Measurements from ENCODE around the gene LRRN2.
A peak's percentile ranks its signal among the peaks of the same experiment; 100 is the strongest.

The LRRN2 gene

DNA sequence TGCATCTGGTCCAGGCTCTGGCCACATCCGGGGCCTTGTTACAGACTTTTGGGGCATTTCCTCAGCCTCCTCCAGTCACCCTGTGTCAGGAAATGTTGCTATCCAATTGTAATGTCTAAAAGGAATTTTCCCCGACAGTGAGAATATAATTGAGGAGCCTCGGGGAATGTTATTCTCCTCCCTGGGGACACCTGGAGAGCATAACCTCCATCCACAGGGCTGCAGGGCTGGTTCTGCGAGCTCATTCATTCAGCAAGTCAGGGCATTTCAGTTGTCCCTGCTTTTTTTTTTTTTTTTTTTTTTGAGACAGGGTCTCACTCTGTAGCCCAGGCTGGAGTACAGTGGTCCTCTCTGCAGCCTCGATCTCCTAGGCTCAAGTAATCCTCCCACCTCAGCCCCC, 96.7 kb downstream of the LRRN2 start:
- H3K4me3 ChIP-seq (ENCODE audit: low read length) = no peak overlapping the region
- no peak for TF ChIP-seq ZNF274 (IDR thresholded peaks at IDR 0.05; ENCODE audit: low read depth, low read length)

GRCh38 chr1:204587621-204588020, 97.9 kb downstream of the LRRN2 start:
- TF ChIP-seq ZNF274 (IDR thresholded peaks at IDR 0.05; ENCODE audit: low read depth, low read length) = no peak

GRCh38 chr1:204584699-204585372, 100.7 kb downstream of the LRRN2 start:
- no peak for TF ChIP-seq ZNF274 (IDR thresholded peaks at IDR 0.05; ENCODE audit: low read depth, low read length)
- no peak overlapping the region for H3K4me3 ChIP-seq (ENCODE audit: low read length)

More at GRCh38 chr1:204587621-204588020, 97.9 kb downstream of the LRRN2 start:
- no peak overlapping the region for H3K4me3 ChIP-seq (ENCODE audit: low read length)

- TF ChIP-seq ZNF274 (IDR thresholded peaks at IDR 0.05; ENCODE audit: low read depth, low read length) = no peak
- H3K4me3 ChIP-seq (ENCODE audit: low read length) = no peak overlapping the region
Measured at GRCh38 chr1:204583909-204584632, 101.5 kb downstream of the LRRN2 start.

- no peak for TF ChIP-seq ZNF274 (IDR thresholded peaks at IDR 0.05; ENCODE audit: low read depth, low read length)
- no peak overlapping the region for H3K4me3 ChIP-seq (ENCODE audit: low read length)
Measured at GRCh38 chr1:204581759-204582158, 103.8 kb downstream of the LRRN2 start.

- no peak for TF ChIP-seq ZNF274 (IDR thresholded peaks at IDR 0.05; ENCODE audit: low read depth, low read length)
- no peak overlapping the region for H3K4me3 ChIP-seq (ENCODE audit: low read length)
Measured at GRCh38 chr1:204580862-204581261, 104.7 kb downstream of the LRRN2 start.

DNA sequence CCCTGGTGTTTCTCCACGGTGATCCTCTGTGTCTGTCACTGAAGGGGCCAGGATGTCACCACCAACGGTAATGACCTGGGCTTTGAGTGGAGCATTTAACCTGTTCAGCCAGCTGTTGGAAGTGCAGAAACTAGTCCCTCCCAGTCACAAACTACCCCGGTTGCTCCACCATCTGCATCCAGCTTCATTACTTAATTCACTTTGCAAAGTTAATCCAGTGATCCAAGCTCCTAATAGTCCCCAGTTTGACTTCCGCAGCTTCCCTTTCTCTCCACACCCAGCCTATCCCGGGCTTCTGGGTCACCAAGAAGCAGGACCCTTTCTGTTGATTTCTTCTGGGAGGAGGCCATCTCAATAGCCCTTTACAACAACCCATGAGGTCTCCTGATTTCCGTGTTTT, 105.9 kb downstream of the LRRN2 start:
- TF ChIP-seq ZNF274 (IDR thresholded peaks at IDR 0.05; ENCODE audit: low read depth, low read length) = no peak
- no peak overlapping the region; the same call in 1 of the 2 replicates for H3K4me3 ChIP-seq (ENCODE audit: low read length)

DNA sequence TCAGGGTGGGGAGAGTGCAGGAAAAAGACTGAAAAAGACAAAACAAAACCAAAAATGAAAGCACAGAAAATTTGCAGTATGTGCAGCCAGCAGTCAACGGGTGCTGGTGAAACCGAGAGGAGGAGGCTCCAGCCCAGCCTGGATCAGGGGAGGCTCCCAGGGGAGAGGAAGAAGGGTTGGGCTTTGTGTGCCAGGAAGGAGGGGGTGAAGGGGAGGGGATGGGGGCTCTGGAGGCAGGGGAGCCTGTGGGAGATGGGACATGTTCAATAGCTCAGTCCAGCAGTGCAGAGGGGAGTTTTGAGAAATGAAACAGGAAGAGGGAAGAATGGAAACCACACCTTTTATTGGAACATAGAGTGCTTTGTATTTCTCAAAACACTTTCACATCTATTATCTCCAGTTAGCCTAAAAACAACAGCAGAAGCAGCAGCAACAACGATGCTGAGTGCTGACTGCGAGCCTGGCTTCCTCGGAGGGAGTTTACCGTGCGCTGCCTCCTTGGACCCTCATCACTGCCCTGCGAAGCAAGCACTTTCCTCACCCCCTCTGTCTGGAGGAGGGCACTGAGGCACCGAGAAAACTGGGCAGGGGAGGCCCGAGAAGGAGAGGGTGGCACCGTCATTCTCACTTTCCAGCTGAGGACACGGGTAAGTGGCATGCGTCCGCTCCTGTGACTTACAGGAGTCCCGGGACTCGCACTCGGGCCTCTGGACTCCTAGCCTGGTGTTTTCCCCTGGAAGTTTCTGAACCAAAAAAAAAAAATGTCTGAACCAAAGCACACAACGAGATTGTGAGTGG, 106.5 kb downstream of the LRRN2 start:
- no peak for TF ChIP-seq ZNF274 (IDR thresholded peaks at IDR 0.05; ENCODE audit: low read depth, low read length)
- H3K4me3 ChIP-seq (ENCODE audit: low read length) = peak overlapping the region; percentile 8; the same call in 1 of the 2 replicates

- TF ChIP-seq ZNF274 (IDR thresholded peaks at IDR 0.05; ENCODE audit: low read depth, low read length) = no peak
- no peak overlapping the region; the same call in 1 of the 2 replicates for H3K4me3 ChIP-seq (ENCODE audit: low read length)
Measured at GRCh38 chr1:204577794-204578478, 107.6 kb downstream of the LRRN2 start.

- no peak overlapping the region for H3K4me3 ChIP-seq (ENCODE audit: low read length)
- no peak for TF ChIP-seq ZNF274 (IDR thresholded peaks at IDR 0.05; ENCODE audit: low read depth, low read length)
Measured at GRCh38 chr1:204576422-204576821, 109.1 kb downstream of the LRRN2 start.

GRCh38 chr1:204575221-204576190, 110.0 kb downstream of the LRRN2 start:
- H3K4me3 ChIP-seq (ENCODE audit: low read length) = no peak overlapping the region
- no peak for TF ChIP-seq ZNF274 (IDR thresholded peaks at IDR 0.05; ENCODE audit: low read depth, low read length)

DNA sequence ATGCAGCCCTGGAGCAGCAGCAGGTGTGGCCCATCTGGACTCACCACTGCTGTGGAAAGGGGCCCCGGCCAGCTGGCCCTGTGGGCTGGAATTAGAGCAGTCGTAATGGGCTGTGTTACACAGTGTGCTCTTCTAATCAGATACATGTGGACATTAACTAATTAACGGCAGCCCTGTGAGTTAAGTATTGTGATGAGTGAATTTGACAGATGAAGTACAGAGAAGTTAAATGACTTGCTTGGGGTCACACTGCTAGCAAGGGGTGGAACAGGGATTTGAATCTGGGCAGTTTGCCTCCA, 110.7 kb downstream of the LRRN2 start:
- no peak overlapping the region for H3K4me3 ChIP-seq (ENCODE audit: low read length)
- TF ChIP-seq ZNF274 (IDR thresholded peaks at IDR 0.05; ENCODE audit: low read depth, low read length) = no peak
